Activated T-cell treated with anti-CD3 and anti-CD28 coated beads for 24 hours (primary cell): ENCODE data around the gene KLK6.

Experiments
- DNase-seq: peaks from one replicate; pipeline ENCODE4 v3.0.0-alpha.2; 2020; ENCODE audit warnings: low read depth

Gene KLK6

GRCh38 chr19:50969413-50969760 is at the start of gene KLK6:
Gene KLK6 (minus strand): TSS chr19:50969591. CDS start chr19:50968104, 1,487 bp downstream.
- DNase-seq = no peak

- no peak for DNase-seq
These were observed 49.6 kb upstream of the KLK6 start for GRCh38 chr19:51018745-51019543.

- DNase-seq = peak; percentile 49
These were observed 47.6 kb upstream of the KLK6 start for GRCh38 chr19:51016798-51017683.

GRCh38 chr19:51015691-51016267 is 46.4 kb upstream of the KLK6 start:
- no peak for DNase-seq

GRCh38 chr19:51014242-51014641 is 44.9 kb upstream of the KLK6 start:
- DNase-seq = no peak

- no peak for DNase-seq
These were observed 43.3 kb upstream of the KLK6 start for GRCh38 chr19:51012661-51013190.

- no peak for DNase-seq
These were observed 40.8 kb upstream of the KLK6 start for GRCh38 chr19:51010066-51010795.

- no peak for DNase-seq
These were observed 39.9 kb upstream of the KLK6 start for GRCh38 chr19:51009061-51009891.

- DNase-seq = no peak
These were observed 38.1 kb upstream of the KLK6 start for GRCh38 chr19:51007488-51007887.

GRCh38 chr19:51006406-51006805 is 37.0 kb upstream of the KLK6 start:
- DNase-seq = no peak

- no peak for DNase-seq
These were observed 35.9 kb upstream of the KLK6 start for GRCh38 chr19:51005248-51005647.

- no peak for DNase-seq
These were observed 33.9 kb upstream of the KLK6 start for GRCh38 chr19:51003316-51003715.

- DNase-seq = peak; percentile 8
These were observed 33.3 kb upstream of the KLK6 start for GRCh38 chr19:51002542-51003311.

- no peak for DNase-seq
These were observed 32.7 kb upstream of the KLK6 start for GRCh38 chr19:51002089-51002532.

GRCh38 chr19:51001515-51001914 is 32.1 kb upstream of the KLK6 start, which contains the start of gene KLK8:
Gene KLK8 (minus strand): TSS chr19:51001604. CDS start chr19:51001167, 437 bp downstream.
- no peak for DNase-seq

- DNase-seq = no peak
These were observed 31.6 kb upstream of the KLK6 start for GRCh38 chr19:51000981-51001380.

GRCh38 chr19:51000426-51000825 is 31.0 kb upstream of the KLK6 start:
- DNase-seq = no peak

- DNase-seq = no peak
These were observed 29.3 kb upstream of the KLK6 start for GRCh38 chr19:50998686-50999085.

- DNase-seq = no peak
These were observed 28.7 kb upstream of the KLK6 start for GRCh38 chr19:50998061-50998460.

- DNase-seq = no peak
These were observed 24.7 kb upstream of the KLK6 start for GRCh38 chr19:50994129-50994528.
